OCI-LY1 (cell line): ENCODE measurements around the gene GALNT9.

Experiments
- EZH2 ChIP-seq: fragments of 200-600 bp; sonication (generic), shearing (Covaris generic); IDR thresholded peaks from 2 replicates; pipeline ENCODE4 v1.8.0; 2017; ENCODE audit warnings: borderline replicate concordance, mixed run types, mild to moderate bottlenecking, antibody characterized with exemption, low read length, moderate library complexity, mixed read lengths
- TF ChIP-seq, protein P1 (sequence below): fragments of 200-600 bp; sonication (generic), shearing (Covaris generic); IDR thresholded peaks from 2 replicates; pipeline ENCODE4 v1.5.1; 2017; ENCODE audit warnings: mild to moderate bottlenecking, antibody characterized with exemption, low read length, moderate library complexity, mixed read lengths

DNA sequence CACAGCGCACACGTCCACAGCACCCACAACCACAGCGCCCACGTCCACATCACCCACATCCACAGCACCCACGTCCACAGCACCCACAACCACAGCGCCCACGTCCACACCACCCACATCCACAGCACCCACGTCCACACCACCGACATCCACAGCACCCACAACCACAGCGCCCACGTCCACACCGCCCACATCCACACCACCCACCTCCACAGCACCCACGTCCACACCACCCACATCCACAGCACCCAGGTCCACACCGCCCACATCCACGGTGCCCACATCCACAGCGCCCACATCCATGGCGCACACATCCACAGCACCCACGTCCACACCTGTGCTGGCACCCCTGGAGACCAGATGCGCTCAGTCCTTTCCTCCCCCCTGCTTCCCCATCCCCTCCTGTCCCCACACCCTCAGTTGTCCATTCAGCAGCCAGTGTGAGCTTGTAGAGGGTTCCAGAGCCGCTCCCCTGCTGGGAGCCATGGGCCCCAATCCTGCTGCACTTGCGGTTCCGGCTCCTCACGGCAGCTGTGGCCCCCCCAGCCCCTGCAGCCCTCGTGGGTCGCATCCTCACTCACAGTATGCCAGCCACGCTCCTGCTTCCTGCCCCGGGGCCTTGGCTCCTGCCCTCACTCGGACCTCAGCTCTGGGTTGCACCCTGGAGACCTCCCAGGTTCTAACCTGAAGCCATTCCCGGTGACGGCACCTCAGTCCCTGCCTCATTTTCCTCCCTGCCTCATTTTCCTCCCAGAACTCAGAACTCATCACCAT, 37.8 kb downstream of the GALNT9 start:
- TF ChIP-seq, protein P1, sequence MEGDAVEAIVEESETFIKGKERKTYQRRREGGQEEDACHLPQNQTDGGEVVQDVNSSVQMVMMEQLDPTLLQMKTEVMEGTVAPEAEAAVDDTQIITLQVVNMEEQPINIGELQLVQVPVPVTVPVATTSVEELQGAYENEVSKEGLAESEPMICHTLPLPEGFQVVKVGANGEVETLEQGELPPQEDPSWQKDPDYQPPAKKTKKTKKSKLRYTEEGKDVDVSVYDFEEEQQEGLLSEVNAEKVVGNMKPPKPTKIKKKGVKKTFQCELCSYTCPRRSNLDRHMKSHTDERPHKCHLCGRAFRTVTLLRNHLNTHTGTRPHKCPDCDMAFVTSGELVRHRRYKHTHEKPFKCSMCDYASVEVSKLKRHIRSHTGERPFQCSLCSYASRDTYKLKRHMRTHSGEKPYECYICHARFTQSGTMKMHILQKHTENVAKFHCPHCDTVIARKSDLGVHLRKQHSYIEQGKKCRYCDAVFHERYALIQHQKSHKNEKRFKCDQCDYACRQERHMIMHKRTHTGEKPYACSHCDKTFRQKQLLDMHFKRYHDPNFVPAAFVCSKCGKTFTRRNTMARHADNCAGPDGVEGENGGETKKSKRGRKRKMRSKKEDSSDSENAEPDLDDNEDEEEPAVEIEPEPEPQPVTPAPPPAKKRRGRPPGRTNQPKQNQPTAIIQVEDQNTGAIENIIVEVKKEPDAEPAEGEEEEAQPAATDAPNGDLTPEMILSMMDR: no peak
- no peak for TF ChIP-seq EZH2
